ENCODE results near the gene SLC25A21.
"Not testable (repeated sequence)": the region's sequence is repeated elsewhere in the genome, so short reads cannot be mapped to it uniquely, and the experiment has no call there.

The SLC25A21 gene

DNA sequence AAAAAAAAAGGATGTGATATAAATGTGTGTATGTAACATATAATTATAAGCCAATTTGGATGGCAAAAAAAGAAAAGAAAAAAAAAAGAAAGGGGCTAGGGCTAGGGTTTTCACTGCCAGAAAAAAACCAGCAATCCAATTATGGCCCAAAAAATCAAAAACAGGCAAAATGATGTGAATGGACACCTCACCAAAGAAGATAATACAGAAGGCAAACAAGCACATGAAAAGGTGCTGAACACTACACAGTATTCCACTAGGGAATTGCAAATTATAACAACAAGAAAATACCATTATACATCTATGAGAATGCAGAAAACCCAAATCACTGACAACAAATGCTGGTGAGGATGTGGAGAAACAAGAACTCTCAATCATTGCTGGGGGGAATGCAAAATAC is 13.3 kb upstream of the SLC25A21 start:
- DNase-seq: no peak

DNA sequence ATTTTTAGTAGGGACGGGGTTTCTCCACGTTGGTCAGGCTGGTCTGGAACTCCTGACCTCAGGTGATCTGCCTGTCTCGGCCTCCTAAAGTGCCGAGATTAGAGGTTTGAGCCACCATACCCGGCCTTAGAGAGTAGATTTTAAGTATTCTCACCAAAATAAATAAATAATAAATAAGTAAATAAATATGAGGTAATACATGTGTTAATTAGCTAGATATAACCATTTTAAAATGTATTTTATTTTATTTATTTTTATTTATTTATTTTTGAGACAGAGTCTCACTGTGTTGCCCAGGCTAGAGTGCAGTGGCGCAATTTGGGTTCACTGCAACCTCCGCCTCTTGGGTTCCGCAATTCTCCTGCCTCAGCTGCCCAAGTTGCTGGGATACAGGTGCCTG is 12.1 kb upstream of the SLC25A21 start:
- DNase-seq: not testable (repeated sequence)

GRCh38 chr14:37181441-37181840 is 9.0 kb upstream of the SLC25A21 start:
- DNase-seq: no peak

GRCh38 chr14:37180886-37181285 is 8.5 kb upstream of the SLC25A21 start:
- not testable (repeated sequence) for DNase-seq

DNA sequence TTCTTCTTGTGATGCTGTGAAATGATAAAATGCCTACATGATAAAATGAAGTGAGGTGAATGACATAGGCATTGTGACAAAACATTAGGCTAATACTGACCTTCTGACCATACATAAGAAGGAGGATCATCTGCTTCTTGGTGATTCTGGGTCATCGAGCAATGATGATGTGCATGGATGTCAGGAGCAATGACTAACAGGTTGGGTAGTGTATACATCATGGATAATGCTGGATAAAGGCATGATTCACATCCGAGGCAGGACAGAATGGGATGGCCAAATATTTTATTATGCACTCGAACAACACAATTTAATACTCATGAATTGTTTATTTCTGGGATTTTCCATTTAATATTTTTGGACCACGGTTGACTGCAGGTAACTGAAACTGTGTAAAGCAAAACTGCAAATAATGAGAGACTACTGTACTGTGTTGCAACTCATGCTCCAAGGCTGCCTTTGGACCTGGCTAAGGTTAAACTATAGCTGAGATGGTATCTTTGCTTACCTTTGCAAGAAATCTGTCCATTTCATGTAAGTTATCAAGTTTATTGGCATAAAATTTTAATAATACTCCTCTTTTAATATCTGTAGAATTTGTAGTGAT is 7.6 kb upstream of the SLC25A21 start:
- no peak for DNase-seq

GRCh38 chr14:37172936-37173614 is 669 bp upstream of the SLC25A21 start:
- no peak for DNase-seq

GRCh38 chr14:37171678-37172023 is 755 bp downstream of the SLC25A21 start:
- DNase-seq: no peak

DNA sequence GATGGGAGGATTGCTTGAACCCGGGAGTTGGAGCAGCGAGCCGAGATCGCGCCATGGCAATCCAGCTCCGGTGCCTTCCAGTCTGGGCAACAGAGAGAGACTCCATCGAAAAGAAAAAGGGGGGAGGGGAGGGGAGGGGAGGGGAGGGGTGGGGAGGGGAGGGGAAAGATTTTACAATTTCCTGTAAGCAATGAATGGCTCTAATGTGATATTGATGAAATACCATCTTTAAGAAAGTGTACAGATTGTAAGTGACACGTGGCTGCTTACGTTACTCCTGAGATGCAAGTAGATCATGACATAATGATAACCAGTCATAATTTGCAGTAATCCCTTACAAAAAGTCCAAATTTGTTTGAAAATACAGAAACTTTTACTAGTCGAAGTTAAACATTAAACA is 1.4 kb downstream of the SLC25A21 start:
- no peak for DNase-seq

DNA sequence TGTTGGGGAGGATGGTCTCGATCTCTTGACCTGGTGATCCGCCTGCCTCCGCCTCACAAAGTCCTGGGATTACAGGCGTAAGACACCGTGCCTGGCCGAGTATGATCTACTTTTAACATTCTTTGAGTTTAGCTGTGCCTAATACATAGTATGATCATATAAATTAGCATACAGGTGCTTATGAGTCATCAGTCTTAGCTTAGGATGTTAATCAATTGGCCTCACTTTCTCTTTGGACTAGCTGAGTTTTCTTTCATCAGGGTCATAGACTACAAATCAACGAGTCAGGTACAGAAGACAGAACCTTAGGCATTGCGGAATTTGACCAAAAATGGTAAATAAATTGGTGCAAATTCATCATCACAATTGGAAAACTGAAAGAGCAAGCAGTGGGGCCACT is 2.2 kb downstream of the SLC25A21 start:
- DNase-seq: no peak

GRCh38 chr14:37168721-37169120 is 3.7 kb downstream of the SLC25A21 start:
- no peak for DNase-seq

DNA sequence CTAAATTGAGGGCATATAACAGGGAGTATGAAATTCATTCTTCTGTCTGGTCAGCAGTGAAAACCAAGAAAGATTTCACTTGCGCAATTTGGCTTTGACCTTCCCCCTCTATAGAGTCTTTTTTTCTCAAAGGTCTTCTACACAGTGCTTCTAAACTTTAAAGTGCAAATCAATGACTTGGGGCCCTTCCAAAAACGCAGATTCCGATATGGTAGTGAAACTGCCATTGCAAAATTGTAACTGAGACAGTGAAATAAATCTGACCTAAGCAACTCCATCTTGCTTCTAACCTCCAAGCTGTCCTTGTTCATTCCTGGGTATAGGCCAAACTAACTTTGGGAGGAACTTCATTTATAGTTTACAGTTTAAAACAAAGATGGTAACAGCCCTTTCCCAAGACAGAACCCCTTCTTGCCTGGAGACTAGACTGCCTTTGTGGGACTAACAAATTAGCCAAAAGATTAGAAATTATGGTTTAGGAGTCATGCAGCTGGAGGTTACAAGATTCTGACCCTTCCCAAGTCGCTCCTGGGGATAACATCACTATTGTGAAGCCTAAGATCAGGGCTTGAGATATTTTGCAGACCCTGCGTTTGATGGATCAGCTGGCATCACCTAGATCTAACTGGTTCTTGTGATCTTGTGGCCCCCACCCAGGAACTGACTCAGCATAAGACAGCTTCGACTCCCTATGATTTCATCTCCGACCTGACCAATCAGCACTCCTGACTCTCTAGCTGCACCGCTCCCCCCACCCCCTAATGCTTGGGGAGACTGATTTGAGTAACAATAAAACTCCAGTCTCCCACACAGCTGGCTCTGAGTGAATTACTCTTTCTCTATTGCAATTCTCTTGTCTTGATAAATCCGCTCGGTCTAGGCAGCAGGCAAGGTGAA is 5.0 kb downstream of the SLC25A21 start:
- no peak for DNase-seq

GRCh38 chr14:37165794-37166193 is 6.6 kb downstream of the SLC25A21 start:
- DNase-seq: no peak

DNA sequence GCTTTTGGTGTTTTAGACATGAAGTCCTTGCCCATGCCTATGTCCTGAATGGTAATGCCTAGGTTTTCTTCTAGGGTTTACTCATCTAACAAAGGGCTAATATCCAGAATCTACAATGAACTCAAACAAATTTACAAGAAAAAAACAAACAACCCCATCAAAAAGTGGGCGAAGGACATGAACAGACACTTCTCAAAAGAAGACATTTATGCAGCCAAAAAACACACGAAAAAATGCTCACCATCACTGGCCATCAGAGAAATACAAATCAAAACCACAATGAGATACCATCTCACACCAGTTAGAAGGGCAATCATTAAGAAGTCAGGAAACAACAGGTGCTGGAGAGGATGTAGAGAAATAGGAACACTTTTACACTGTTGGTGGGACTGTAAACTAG is 10.1 kb downstream of the SLC25A21 start:
- DNase-seq: not testable (repeated sequence)

GRCh38 chr14:37157987-37158386 is 14.4 kb downstream of the SLC25A21 start:
- DNase-seq: no peak

DNA sequence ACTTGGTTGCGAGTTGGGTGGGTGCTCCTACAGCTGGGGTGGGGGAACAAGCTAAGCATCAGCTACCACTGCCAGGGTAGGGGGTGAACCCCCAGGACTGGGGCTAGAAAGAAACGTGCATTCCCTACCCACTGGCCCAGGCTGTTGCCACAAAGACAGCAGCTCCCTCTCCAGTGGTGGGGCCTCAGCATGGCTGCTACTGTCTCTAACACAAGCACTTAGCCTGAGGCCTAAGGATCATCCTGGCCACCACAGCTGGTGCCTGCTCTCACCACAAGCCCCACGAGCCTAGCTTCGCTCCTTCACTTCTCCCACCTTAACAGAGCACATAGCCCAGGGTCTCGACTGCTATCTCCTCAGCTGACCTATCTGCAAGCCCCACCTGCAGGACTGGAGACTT is 18.9 kb downstream of the SLC25A21 start:
- DNase-seq: no peak

- DNase-seq: no peak
Observed at GRCh38 chr14:37153005-37153404, 19.4 kb downstream of the SLC25A21 start.

DNA sequence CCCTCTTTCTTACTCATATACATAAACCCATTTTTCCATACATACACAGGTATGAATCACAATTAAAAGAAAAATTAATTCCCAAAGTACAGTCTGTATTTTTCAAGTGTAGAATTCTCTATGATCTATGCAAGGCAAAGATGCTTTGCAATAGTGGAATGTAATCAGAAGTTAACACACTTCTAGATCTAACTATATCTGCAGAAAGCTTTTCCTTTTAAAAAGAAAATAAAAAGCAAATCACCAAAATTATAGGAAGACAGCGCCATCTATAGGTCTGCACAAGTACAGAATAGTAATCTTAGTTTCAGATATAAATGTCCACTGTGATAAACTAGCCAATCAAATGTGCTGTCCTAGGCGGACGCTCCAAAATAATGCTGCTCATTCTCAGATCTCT is 22.0 kb downstream of the SLC25A21 start:
- DNase-seq: peak; percentile 72

DNA sequence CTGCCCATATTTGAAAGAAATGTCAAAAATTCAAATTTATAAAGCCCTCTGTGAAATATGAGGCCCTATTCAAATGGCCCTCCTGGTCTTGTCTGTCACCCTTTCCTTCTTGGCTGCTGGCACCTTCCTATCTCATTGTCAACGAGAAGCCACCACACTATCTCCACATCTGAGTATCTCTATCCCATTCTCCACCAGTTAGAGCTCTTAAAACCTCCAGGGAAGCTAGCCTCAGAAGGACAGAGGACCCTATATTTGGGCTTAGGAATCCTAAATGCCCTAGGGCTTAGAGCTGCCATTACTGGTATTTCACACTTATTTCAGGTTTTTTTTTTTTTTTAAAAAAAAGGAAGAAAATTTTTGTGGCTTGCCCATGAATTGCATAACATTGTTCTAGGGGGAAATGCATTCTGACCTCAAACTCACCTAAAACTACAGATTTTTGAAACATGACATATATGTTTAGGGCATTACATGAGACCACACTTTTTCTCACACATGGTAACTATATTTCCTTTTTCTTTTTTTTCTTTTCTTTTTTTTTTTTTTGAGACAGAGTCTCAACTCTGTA is 25.0 kb downstream of the SLC25A21 start:
- no peak for DNase-seq

DNA sequence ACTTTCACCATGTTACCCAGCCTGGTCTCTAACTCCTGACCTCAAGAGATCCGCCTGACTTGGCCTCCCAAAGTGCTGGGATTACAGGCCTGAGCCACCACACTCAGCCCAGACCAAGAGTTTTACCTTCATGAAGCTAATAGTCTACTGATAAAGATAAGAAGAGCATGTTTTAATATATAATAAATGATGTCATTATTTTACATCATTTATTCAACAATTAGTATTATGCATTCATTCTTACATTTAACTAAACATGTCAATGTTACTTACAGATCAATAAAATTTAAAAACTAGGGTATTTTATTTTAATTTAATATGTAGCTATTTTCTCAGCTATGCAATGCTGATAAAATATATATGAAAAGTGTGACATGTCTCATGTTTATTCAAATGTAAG is 26.0 kb downstream of the SLC25A21 start:
- DNase-seq: not testable (repeated sequence)

DNA sequence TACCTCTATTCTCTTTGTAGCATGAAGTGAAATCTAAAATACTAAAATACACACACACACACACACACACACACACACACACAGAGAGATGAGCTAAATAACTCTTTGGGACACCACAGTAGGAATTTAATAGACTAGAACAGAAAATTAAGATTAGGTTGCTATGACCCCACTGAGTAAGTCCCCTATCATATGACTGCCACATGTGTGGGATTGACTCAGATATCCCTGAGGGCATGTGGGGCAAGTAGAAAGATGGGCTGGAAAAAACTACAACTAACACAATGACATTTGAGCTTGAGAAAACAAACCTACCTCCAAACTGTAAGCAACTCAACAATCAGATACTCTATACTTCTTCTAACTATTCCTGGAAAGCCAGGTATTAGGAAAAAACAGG is 27.0 kb downstream of the SLC25A21 start:
- no peak for DNase-seq

DNA sequence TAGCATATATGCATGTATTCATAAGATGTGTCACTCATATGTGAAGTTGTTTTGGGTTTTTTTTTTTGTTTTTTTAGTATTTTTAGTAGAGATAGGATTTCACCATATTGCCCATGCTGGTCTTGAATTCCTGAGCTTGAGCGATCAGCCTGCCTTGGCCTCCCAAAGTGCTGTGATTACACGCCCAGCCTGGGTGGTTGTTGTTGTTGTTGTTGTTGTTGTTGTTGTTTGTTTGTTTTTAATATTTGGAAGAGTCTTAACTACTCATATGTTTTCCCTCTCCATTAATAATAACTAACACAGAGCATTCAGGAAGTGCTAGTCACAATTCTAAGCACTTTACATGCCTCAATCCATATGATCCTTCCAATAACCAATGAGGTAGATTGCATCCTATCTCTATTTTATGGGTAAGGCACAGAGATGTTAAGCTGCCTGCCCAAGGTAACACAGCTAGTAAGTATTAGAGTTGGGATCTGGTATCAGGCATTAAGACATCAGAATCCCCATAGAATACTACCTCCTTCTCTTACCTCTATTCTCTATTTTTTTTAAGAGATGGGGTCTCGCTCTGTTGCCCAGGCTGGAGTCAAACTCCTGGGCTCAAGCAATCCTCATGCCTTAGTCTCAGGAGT is 27.6 kb downstream of the SLC25A21 start:
- DNase-seq: no peak

GRCh38 chr14:37143475-37143874 is 28.9 kb downstream of the SLC25A21 start:
- peak; percentile 5 for DNase-seq

GRCh38 chr14:37142835-37143401 is 29.5 kb downstream of the SLC25A21 start:
- DNase-seq: peak; percentile 9

All from eye (tissue), 1 donor.